ENCODE data around the gene LRRFIP2.

The LRRFIP2 gene

GRCh38 chr3:37024092-37024491 is 150.3 kb downstream of the LRRFIP2 start:
- no peak for DNase-seq (ENCODE audit: low spot score)

DNA sequence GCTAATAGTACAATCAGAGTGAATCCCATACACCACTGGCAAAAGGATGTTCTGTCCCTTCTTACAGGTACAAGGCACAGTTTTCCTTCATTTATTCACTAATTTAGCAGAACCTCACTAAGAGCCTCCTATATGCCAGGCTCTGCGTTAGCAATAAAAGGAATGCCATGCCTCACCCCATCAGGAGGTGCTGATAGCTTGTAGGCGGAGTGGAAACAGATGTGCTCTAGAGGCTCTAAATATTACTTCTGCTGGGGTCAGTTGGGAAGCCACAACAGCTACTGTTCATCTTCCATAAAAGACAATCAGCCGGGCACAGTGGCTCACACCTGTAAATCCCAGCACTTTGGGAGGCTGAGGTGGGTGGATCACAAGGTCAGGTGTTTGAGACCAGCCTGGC is 156.7 kb downstream of the LRRFIP2 start:
- DNase-seq (ENCODE audit: low spot score): no peak

DNA sequence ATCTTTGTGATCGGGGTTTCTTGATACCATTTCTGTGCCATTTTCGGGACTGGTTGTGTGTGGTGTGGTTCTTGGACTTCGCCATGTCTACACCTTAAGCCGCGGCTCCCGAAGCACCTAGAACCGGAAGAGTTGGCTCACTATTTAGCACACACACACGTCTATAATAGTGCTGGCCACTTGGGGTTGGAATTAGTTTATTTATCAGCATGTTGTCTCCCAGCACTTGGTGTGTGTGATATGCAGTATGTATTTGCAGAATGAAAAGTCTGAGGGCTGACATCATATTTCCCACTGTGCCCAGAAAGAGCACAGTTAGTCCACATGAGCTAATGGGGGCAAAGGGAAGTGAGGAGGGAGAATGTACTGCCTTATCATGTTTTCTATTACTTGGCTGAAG is 157.5 kb downstream of the LRRFIP2 start:
- DNase-seq (ENCODE audit: low spot score): no peak

DNA sequence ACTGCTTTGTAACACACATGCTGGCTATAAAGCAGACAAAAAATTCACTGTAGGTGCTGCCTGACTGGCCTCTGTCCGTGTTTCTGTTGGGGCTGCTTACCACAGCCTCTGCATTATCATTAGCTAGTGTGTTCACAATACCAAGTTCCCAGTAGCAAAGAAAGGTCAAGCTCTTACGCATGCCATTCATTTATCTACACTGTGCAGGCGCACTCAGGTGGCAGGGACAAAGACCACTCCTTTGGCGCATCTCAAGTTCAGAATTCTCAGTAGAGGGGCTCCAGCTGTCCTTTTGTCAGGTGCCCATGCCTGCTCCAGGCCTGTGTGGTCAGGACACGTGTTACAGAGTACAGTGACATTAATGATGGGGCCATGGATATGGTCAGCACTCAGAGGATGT is 158.7 kb downstream of the LRRFIP2 start:
- no peak for DNase-seq (ENCODE audit: low spot score)

GRCh38 chr3:37014620-37015019 is 159.8 kb downstream of the LRRFIP2 start:
- no peak for DNase-seq (ENCODE audit: low spot score)
